ENCODE data around the gene COL26A1. TPM values are rescaled to one million over a fixed set of nuclear protein-coding genes. Genes with fewer than 3 reads are reported as not detected.

The COL26A1 gene
- total RNA-seq, 3 donors from 2014 or later (not counting 1 experiment from before 2014, with no cell fraction given) = 0.16 TPM; not detected in 2

DNA sequence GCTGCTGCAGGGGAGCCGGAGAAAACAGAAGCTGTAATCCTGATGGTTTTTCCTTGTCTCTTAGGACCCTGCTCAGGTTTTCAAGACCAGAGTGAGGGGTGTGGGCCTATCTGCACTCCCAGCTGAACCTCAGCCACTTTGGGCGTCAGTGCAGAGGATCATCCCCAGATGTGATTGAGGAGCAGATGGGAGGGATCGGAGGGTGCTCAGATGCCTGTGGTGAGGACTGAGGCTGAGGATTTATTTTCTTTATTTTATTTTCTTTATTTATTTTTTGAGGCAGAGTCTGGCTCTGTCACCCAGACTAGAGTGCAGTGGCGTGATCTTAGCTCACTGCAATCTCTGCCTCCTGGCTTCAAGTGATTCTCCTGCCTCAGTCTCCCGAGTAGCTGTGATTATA, 13.9 kb downstream of the COL26A1 start:
- H3K27ac Mint-ChIP-seq = no peak overlapping the region
- no peaks in the 10 kb centered on the region for H3K36me3 ChIP-seq (ENCODE audit: control insufficient read depth, insufficient read depth, low read length)
- TF ChIP-seq, protein P1, sequence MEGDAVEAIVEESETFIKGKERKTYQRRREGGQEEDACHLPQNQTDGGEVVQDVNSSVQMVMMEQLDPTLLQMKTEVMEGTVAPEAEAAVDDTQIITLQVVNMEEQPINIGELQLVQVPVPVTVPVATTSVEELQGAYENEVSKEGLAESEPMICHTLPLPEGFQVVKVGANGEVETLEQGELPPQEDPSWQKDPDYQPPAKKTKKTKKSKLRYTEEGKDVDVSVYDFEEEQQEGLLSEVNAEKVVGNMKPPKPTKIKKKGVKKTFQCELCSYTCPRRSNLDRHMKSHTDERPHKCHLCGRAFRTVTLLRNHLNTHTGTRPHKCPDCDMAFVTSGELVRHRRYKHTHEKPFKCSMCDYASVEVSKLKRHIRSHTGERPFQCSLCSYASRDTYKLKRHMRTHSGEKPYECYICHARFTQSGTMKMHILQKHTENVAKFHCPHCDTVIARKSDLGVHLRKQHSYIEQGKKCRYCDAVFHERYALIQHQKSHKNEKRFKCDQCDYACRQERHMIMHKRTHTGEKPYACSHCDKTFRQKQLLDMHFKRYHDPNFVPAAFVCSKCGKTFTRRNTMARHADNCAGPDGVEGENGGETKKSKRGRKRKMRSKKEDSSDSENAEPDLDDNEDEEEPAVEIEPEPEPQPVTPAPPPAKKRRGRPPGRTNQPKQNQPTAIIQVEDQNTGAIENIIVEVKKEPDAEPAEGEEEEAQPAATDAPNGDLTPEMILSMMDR (IDR thresholded peaks at IDR 0.05) = no peak
- H3K27me3 Mint-ChIP-seq (ENCODE audit: low read depth in 2 of 2) = peaks cover 7 to 16% of the 10 kb centered on the region in 2 donors
- H3K9me3 Mint-ChIP-seq = no peaks in the 10 kb centered on the region
- ATAC-seq (no peak), DNase-seq (no peak)
- H3K4me1 ChIP-seq (ENCODE audit: control insufficient read depth, insufficient read depth, low read length) = no peaks in the 10 kb centered on the region
- H3K27ac ChIP-seq (ENCODE audit: low read length) = no peak overlapping the region
- intact Hi-C loops (cut with micrococcal nuclease) = no loop called here
- WGBS (ENCODE audit: insufficient coverage) = 90% methylated on average over 4 of the region's 5 CpGs
- no peaks in the 10 kb centered on the region for H3K9me3 ChIP-seq (ENCODE audit: control insufficient read depth, insufficient read depth, low read length)
- no peaks in the 10 kb centered on the region for H3K27me3 ChIP-seq (ENCODE audit: control insufficient read depth, insufficient read depth, low read length)
- H3K4me1 Mint-ChIP-seq = no peaks in the 10 kb centered on the region
- no peaks in the 10 kb centered on the region for H3K36me3 Mint-ChIP-seq
- no peak overlapping the region for H3K4me3 Mint-ChIP-seq
- no peak overlapping the region for H3K4me3 ChIP-seq (ENCODE audit: low read length)

DNA sequence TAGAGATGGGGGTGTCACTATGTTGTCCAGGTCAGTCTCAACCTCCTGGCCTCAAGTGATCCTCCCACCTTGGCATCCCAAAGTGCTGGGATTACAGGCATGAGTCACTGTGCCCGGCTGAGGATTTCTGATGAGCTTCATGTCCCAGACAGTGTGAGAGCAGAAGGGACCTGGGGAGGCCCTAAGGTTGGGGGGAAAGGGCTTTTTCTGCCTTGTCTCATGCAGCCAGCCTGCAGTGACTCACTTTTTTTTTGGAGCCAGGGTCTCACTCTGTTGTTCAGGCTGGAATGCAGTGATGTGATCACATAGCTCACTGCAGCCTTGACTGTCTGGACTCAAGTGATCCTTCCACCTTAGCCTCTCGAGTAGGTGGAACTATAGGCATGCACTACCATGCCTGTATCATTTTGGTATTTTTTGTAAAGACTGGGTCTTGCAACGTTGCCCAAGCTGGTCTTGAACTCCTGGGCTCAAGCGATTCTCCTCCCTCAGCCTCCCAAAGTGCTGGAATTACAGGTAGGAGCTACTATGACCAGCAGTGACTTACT, 14.6 kb downstream of the COL26A1 start:
- Histone ChIP-seq H3K4me1 (ENCODE audit: control insufficient read depth, insufficient read depth, low read length) (no peaks in the 10 kb centered on the region), H3K27me3 (ENCODE audit: control insufficient read depth, insufficient read depth, low read length) (no peaks in the 10 kb centered on the region), H3K9me3 (ENCODE audit: control insufficient read depth, insufficient read depth, low read length) (no peaks in the 10 kb centered on the region), H3K4me3 (ENCODE audit: low read length) (no peak overlapping the region), H3K36me3 (ENCODE audit: control insufficient read depth, insufficient read depth, low read length) (no peaks in the 10 kb centered on the region), H3K27ac (ENCODE audit: low read length) (no peak overlapping the region)
- no peaks in the 10 kb centered on the region for H3K9me3 Mint-ChIP-seq
- WGBS (ENCODE audit: insufficient coverage) = 83% methylated on average over 4 of the region's 4 CpGs
- no peak overlapping the region for H3K4me3 Mint-ChIP-seq
- ATAC-seq (no peak), DNase-seq (no peak)
- no peak overlapping the region for H3K27ac Mint-ChIP-seq
- no peaks in the 10 kb centered on the region for H3K36me3 Mint-ChIP-seq
- no peaks in the 10 kb centered on the region for H3K4me1 Mint-ChIP-seq
- H3K27me3 Mint-ChIP-seq (ENCODE audit: low read depth in 2 of 2) = peaks cover under 1 to 14% of the 10 kb centered on the region in 2 donors
- intact Hi-C loops (cut with micrococcal nuclease) = no loop called here
- TF ChIP-seq, protein P1 (IDR thresholded peaks at IDR 0.05) = no peak

DNA sequence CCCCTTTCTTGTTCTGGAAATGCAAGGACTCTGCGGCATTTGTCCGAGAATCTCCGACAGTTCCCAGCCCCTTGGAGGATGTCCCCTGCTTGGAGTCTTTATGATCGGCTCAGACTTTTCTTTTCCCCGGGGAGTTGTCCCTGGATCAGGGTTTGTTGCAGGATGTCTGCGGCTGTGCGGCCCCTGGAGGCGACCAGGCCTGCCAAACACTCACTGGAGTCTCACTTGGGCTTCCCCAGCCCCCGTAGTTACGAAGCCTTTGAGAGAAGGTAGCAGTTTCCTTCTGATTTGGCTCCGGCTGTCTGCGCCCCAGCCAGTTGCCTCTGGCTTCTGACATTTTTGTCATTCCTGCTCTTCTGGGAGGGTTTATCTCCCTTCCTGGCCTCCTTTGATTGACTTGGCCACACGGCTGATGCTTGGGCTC, 16.1 kb downstream of the COL26A1 start:
- WGBS (ENCODE audit: insufficient coverage) = 91% methylated on average over 13 of the region's 13 CpGs
- Mint-ChIP-seq H3K27ac (no peak overlapping the region), H3K9me3 (no peaks in the 10 kb centered on the region), H3K36me3 (no peaks in the 10 kb centered on the region), H3K4me1 (no peaks in the 10 kb centered on the region), H3K4me3 (no peak overlapping the region), H3K27me3 (ENCODE audit: low read depth in 2 of 2) (peaks cover 0 to 8% of the 10 kb centered on the region in 2 donors)
- no peak for ATAC-seq
- TF ChIP-seq, protein P1 (IDR thresholded peaks at IDR 0.05) = no peak
- Histone ChIP-seq H3K27me3 (ENCODE audit: control insufficient read depth, insufficient read depth, low read length) (no peaks in the 10 kb centered on the region), H3K4me1 (ENCODE audit: control insufficient read depth, insufficient read depth, low read length) (no peaks in the 10 kb centered on the region), H3K9me3 (ENCODE audit: control insufficient read depth, insufficient read depth, low read length) (no peaks in the 10 kb centered on the region), H3K27ac (ENCODE audit: low read length) (no peak overlapping the region), H3K36me3 (ENCODE audit: control insufficient read depth, insufficient read depth, low read length) (no peaks in the 10 kb centered on the region), H3K4me3 (ENCODE audit: low read length) (no peak overlapping the region)
- DNase-seq = no peak
- intact Hi-C loops (cut with micrococcal nuclease) = no loop called here

DNA sequence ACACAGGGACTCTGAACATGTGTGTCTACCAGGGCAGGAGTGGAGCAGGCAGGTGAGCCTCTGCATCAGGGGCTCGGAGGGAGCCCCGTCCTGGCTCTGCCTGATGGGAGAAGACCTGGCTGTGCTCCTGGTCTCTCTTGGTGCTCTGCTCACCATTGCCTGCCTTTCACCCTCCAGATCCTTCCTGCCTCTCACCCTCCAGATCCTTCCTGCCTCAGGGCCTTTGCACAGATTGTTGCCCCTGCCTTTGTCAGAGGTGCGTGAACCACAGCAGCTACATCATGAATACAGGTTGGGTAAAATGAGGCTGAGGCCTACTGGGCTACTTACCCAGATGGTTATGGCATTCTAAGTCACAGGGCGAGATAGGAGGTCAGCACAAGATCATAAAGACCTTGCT, 16.6 kb downstream of the COL26A1 start:
- Histone ChIP-seq H3K9me3 (ENCODE audit: control insufficient read depth, insufficient read depth, low read length) (no peaks in the 10 kb centered on the region), H3K27me3 (ENCODE audit: control insufficient read depth, insufficient read depth, low read length) (no peaks in the 10 kb centered on the region), H3K27ac (ENCODE audit: low read length) (no peak overlapping the region), H3K36me3 (ENCODE audit: control insufficient read depth, insufficient read depth, low read length) (no peaks in the 10 kb centered on the region), H3K4me1 (ENCODE audit: control insufficient read depth, insufficient read depth, low read length) (no peaks in the 10 kb centered on the region), H3K4me3 (ENCODE audit: low read length) (no peak overlapping the region)
- H3K4me3 Mint-ChIP-seq = no peak overlapping the region
- H3K27me3 Mint-ChIP-seq (ENCODE audit: low read depth in 2 of 2) = peaks cover 0 to 8% of the 10 kb centered on the region in 2 donors
- no peaks in the 10 kb centered on the region for H3K36me3 Mint-ChIP-seq
- intact Hi-C loops (cut with micrococcal nuclease) = no loop called here
- H3K27ac Mint-ChIP-seq = no peak overlapping the region
- 96% methylated on average over 4 of the region's 4 CpGs for WGBS (ENCODE audit: insufficient coverage)
- no peak for DNase-seq
- no peak for ATAC-seq
- H3K9me3 Mint-ChIP-seq = no peaks in the 10 kb centered on the region
- TF ChIP-seq, protein P1 (IDR thresholded peaks at IDR 0.05) = no peak
- H3K4me1 Mint-ChIP-seq = no peaks in the 10 kb centered on the region
